Mesenchymal stem cell (in vitro differentiated cells and primary cell): Measurements from ENCODE around the gene PSMD2.

Experiments
- DNase-seq: peaks from one replicate; pipeline ENCODE4 v3.0.0-alpha.2; 2013
- H2AFZ ChIP-seq: one replicate; pipeline ENCODE4 v1.6.1; 2013; ENCODE audit warnings: low read depth, mild to moderate bottlenecking, control low read depth, inconsistent platforms, low read length, moderate library complexity
- H2AK5ac ChIP-seq: 2 replicates; pipeline ENCODE4 v1.6.1; 2013; ENCODE audit warnings: low read length, moderate library complexity, mild to moderate bottlenecking, inconsistent platforms; ENCODE audit not compliant: severe bottlenecking
- H2BK120ac ChIP-seq: one replicate; pipeline ENCODE4 v1.6.1; 2013; ENCODE audit warnings: low read depth, mild to moderate bottlenecking, inconsistent platforms, low read length, moderate library complexity
- H2BK12ac ChIP-seq, 2 experiments: one replicate each; pipeline ENCODE4 v1.6.1; 2013; ENCODE audit warnings: inconsistent platforms in 2 of 2, low read length in 2 of 2, mild to moderate bottlenecking in 2 of 2, moderate library complexity in 2 of 2, control low read depth in 1 of 2
- H2BK15ac ChIP-seq: one replicate; pipeline ENCODE4 v1.6.1; 2013; ENCODE audit warnings: mild to moderate bottlenecking, low read depth, inconsistent platforms; ENCODE audit not compliant: poor library complexity, severe bottlenecking
- H2BK5ac ChIP-seq: 2 replicates; pipeline ENCODE4 v1.6.1; 2013; ENCODE audit warnings: low read depth, mild to moderate bottlenecking, low read length, control low read depth, inconsistent platforms; ENCODE audit not compliant: poor library complexity, severe bottlenecking
- H3K14ac ChIP-seq, 2 experiments: one replicate each; pipeline ENCODE4 v1.6.1; 2013; ENCODE audit warnings: inconsistent platforms in 2 of 2, low read length in 2 of 2, control low read depth in 1 of 2, mild to moderate bottlenecking in 1 of 2, moderate library complexity in 1 of 2
- H3K18ac ChIP-seq, 2 experiments: one replicate each; pipeline ENCODE4 v1.6.1; 2013; ENCODE audit warnings: inconsistent platforms in 2 of 2, low read length in 2 of 2, control low read depth in 1 of 2, low read depth in 1 of 2, mild to moderate bottlenecking in 1 of 2
- H3K23ac ChIP-seq, 2 experiments: one replicate each; pipeline ENCODE4 v1.6.1; 2013; ENCODE audit warnings: inconsistent platforms in 2 of 2, low read length in 2 of 2, mild to moderate bottlenecking in 2 of 2, moderate library complexity in 2 of 2, control low read depth in 1 of 2
- H3K27ac ChIP-seq: 2 replicates; pipeline ENCODE4 v1.5.1; 2013; ENCODE audit warnings: mild to moderate bottlenecking, moderate library complexity, low read length, control low read depth, inconsistent platforms; ENCODE audit not compliant: poor library complexity, severe bottlenecking
- H3K27me3 ChIP-seq, 2 experiments: 2 replicates each; pipeline versions ENCODE4 v1.6.1 to v1.7.0; 2013; ENCODE audit warnings: low read length in 2 of 2, mild to moderate bottlenecking in 2 of 2, moderate library complexity in 2 of 2, control low read depth in 1 of 2, inconsistent platforms in 1 of 2; ENCODE audit not compliant: control insufficient read depth in 1 of 2, insufficient read depth in 1 of 2
- H3K36me3 ChIP-seq, 2 experiments: 2 replicates each; pipeline versions ENCODE4 v1.6.1 to v1.7.0; 2013; ENCODE audit warnings: low read length in 2 of 2, control low read depth in 1 of 2, inconsistent platforms in 1 of 2, low read depth in 1 of 2, mild to moderate bottlenecking in 1 of 2; ENCODE audit not compliant: insufficient read depth in 2 of 2, control insufficient read depth in 1 of 2
- H3K4ac ChIP-seq, 2 experiments: one replicate each; pipeline ENCODE4 v1.6.1; 2013; ENCODE audit warnings: inconsistent platforms in 2 of 2, low read length in 2 of 2, mild to moderate bottlenecking in 2 of 2, moderate library complexity in 2 of 2, control low read depth in 1 of 2, low read depth in 1 of 2
- H3K4me1 ChIP-seq: 2 replicates; pipeline ENCODE4 v1.6.1; 2013; ENCODE audit warnings: low read depth, low read length, control low read depth; ENCODE audit not compliant: control insufficient read depth, insufficient read depth
- H3K4me2 ChIP-seq: 2 replicates; pipeline ENCODE4 v1.6.1; 2013; ENCODE audit warnings: low read length, mild to moderate bottlenecking, inconsistent platforms; ENCODE audit not compliant: poor library complexity, severe bottlenecking
- H3K4me3 ChIP-seq, 2 experiments: 2 replicates each; pipeline versions ENCODE4 v1.5.1 to v1.7.0; 2013; ENCODE audit warnings: low read length in 2 of 2, mild to moderate bottlenecking in 2 of 2, control low read depth in 1 of 2, low read depth in 1 of 2; ENCODE audit not compliant: insufficient read depth in 1 of 2
- H3K79me1 ChIP-seq: replicated peaks from 2 replicates; pipeline ENCODE4 v1.6.1; 2013; ENCODE audit warnings: mild to moderate bottlenecking, control low read depth, low read length, inconsistent platforms; ENCODE audit not compliant: poor library complexity, severe bottlenecking
- H3K9ac ChIP-seq: 2 replicates; pipeline ENCODE4 v1.7.0; 2013; ENCODE audit warnings: mild to moderate bottlenecking, low read length, moderate library complexity
- H3K9me3 ChIP-seq: 2 replicates; pipeline ENCODE4 v1.7.0; 2013; ENCODE audit warnings: mild to moderate bottlenecking, low read length; ENCODE audit not compliant: control insufficient read depth
- H4K8ac ChIP-seq: one replicate; pipeline ENCODE4 v1.6.1; 2013; ENCODE audit warnings: inconsistent platforms, mild to moderate bottlenecking, low read length, moderate library complexity
- H4K91ac ChIP-seq: one replicate; pipeline ENCODE4 v1.6.1; 2013; ENCODE audit warnings: mild to moderate bottlenecking, low read length, inconsistent platforms
- WGBS: methylation state at CpG from one replicate; pipeline ENCODE4 v1.1.7; 2013; ENCODE audit warnings: mixed read lengths; 5-methylcytosine and 5-hydroxymethylcytosine counted together
- small RNA-seq: library from polyadenylated mRNA; stranded (forward); fragments of <200 nt; extraction: miRNeasy Mini kit (QIAGEN cat#:217004); gene quantifications from one replicate; pipeline ENCODE3, GENCODE V24; 2013; ENCODE audit warnings: low read depth

The PSMD2 gene

GRCh38 chr3:184358124-184358767 is 59.2 kb downstream of the PSMD2 start:
- Histone ChIP-seq H3K27ac (no peak overlapping the region), H4K91ac (no peak overlapping the region), H3K4ac (no peak overlapping the region), H3K9ac (no peak overlapping the region), H2BK15ac (no peak overlapping the region), H2BK120ac (no peak overlapping the region), H3K27me3 (no peaks in the 10 kb centered on the region), H3K9me3 (no peaks in the 10 kb centered on the region), H3K4me2 (no peak overlapping the region), H3K23ac (no peak overlapping the region), H2BK12ac (no peak overlapping the region), H2AFZ (no peak overlapping the region), H2BK5ac (no peak overlapping the region), H3K4me3 (no peak overlapping the region), H2AK5ac (no peak overlapping the region), H3K36me3 (peaks cover 28 to 50% of the 10 kb centered on the region in 2 experiments), H4K8ac (no peak overlapping the region), H3K18ac (no peak overlapping the region), H3K4me1 (peaks cover 19% of the 10 kb centered on the region), H3K79me1 (peaks cover 18% of the 10 kb centered on the region), H3K14ac (no peak overlapping the region)
- no peak for DNase-seq
- WGBS, result 91% methylated on average over 10 of the region's 12 CpGs

Small RNAs within 50 kb of the gene (small RNA-seq; reads per million reads assigned to genes)
- gene SNORD66, result 1,760 reads per million, percentile 98 among the genes with 10 or more reads in this experiment
